Measurements from ENCODE around the gene PIWIL1. TPM values are rescaled to one million over a fixed set of nuclear protein-coding genes. Genes with fewer than 3 reads are reported as not detected.

The PIWIL1 gene
- total RNA-seq, 1 donor, result not detected

DNA sequence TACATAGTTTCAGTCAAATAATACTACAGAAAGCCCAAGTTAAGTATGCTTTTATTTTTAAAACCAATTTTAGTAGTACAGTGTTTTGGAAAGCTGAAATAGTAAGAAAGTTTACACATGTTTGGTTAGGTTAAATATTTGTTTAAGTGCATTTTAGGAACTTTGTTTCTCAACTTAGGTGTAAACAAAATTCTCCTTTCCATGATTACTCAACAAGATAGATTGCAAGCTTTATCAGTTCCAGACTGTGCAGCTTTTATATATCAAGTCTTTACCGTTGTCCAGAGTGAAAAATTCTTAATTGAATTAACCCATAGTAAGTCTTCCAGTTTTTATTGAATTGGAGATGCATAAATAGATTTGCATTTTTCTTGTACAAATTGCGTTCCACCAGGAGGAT, 45.1 kb downstream of the PIWIL1 start:
- no peak for DNase-seq (ENCODE audit: low read depth)
- H3K4me3 ChIP-seq (ENCODE audit: low read depth, low read length), result no peak overlapping the region
- TF ChIP-seq, protein P1, sequence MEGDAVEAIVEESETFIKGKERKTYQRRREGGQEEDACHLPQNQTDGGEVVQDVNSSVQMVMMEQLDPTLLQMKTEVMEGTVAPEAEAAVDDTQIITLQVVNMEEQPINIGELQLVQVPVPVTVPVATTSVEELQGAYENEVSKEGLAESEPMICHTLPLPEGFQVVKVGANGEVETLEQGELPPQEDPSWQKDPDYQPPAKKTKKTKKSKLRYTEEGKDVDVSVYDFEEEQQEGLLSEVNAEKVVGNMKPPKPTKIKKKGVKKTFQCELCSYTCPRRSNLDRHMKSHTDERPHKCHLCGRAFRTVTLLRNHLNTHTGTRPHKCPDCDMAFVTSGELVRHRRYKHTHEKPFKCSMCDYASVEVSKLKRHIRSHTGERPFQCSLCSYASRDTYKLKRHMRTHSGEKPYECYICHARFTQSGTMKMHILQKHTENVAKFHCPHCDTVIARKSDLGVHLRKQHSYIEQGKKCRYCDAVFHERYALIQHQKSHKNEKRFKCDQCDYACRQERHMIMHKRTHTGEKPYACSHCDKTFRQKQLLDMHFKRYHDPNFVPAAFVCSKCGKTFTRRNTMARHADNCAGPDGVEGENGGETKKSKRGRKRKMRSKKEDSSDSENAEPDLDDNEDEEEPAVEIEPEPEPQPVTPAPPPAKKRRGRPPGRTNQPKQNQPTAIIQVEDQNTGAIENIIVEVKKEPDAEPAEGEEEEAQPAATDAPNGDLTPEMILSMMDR (IDR thresholded peaks at IDR 0.05; ENCODE audit: insufficient read depth, low read depth, low read length), result no peak

DNA sequence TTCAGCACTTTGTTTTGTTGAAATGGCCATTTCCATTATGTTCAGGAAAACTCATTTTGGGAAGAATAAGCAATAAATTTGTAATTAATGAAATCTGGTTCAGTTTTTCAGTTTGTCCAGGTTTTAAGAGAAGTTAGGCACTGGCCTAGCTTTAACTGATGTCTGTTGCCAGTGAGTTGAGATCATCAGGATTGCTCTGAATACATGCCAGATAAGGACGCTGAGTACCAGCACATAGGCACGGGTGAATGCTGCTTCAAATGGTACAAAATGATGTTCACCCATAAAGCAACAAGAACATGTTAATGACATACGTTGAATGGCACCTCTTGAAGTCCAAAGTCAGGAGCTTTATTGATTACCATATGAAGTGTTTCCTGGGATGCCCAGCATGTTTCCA, 46.5 kb downstream of the PIWIL1 start:
- TF ChIP-seq, protein P1 (IDR thresholded peaks at IDR 0.05; ENCODE audit: insufficient read depth, low read depth, low read length), result no peak
- H3K4me3 ChIP-seq (ENCODE audit: low read depth, low read length), result no peak overlapping the region
- no peak for DNase-seq (ENCODE audit: low read depth)

DNA sequence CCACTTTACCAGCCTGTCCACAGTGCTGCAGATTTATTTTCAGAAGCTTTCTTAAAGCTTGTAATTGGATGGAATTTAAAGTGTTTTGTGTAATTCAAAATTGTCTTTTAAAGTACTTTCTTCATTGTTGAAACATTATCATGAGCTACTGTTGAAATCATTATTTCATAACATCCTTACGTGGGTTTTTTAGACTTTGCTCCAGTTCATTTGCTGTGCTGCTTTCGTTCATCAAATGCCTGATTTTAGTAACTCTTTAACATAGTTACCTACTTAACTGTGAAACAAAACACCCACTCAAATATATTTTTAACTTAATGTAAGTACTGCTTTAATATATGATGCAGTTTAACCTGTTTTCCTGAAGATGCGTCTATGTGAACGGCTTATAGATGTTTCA, 47.5 kb downstream of the PIWIL1 start:
- no peak overlapping the region for H3K4me3 ChIP-seq (ENCODE audit: low read depth, low read length)
- DNase-seq (ENCODE audit: low read depth), result no peak
- TF ChIP-seq, protein P1 (IDR thresholded peaks at IDR 0.05; ENCODE audit: insufficient read depth, low read depth, low read length), result no peak

DNA sequence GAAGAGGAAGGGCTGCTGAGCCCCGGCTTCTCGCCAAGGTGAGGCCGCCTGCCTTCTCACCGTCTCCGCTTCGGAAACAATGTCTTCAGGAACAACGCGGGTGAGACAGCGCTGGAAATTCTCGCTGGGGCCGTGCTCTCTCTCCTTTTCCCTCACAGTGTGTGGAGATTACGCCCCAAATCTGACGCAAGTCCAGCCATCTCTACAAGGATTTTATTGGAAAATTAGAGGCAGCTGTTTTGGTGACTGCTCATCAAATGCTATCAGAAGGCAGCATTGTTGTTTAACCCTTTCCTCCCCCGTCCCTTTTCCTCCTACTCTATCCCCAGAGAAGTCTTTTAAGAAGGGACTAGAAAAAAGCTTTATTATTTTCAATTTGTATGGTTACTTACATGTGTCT, 53.5 kb downstream of the PIWIL1 start:
- no peak for DNase-seq (ENCODE audit: low read depth)
- H3K4me3 ChIP-seq (ENCODE audit: low read depth, low read length), result no peak overlapping the region
- TF ChIP-seq, protein P1 (IDR thresholded peaks at IDR 0.05; ENCODE audit: insufficient read depth, low read depth, low read length), result no peak

DNA sequence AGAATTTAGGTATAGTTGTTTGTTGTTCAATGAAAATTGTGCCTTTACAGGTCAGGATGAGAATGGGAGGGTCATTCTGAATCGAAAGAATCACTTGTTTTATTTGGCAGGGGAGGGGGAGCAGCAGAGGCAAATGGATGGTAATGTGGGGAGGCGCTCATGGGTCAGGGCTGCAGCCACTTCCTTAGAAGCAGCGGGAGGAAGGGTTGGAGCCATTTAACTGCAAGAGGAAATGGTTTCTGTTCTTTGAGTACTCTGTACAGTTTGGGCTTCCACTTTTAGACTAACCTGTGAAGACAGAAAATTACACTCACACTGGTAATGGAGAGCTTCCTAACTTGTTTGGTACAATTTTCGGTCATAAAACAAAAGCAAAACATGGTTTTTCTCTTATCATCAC, 57.2 kb downstream of the PIWIL1 start:
- H3K4me3 ChIP-seq (ENCODE audit: low read depth, low read length), result no peak overlapping the region
- no peak for DNase-seq (ENCODE audit: low read depth)
- TF ChIP-seq, protein P1 (IDR thresholded peaks at IDR 0.05; ENCODE audit: insufficient read depth, low read depth, low read length), result no peak

DNA sequence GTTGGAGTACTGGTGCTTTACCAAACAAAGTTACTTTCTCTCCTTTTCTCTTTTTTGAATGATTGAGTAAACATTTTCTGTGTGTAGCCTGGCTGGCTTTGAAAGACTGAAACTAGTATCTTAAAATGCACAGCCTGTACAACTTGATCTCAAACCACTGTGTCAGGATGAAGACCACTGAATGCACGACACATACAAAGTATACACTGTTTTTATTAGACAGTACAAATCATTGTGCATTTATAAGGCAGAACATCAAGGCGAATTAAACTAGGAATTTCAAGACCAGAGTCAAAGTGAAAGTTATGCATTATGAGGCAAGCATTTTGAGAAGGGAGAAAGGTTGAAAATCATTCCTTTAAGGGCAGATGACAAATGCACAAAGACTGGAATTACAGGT, 59.0 kb downstream of the PIWIL1 start:
- no peak for DNase-seq (ENCODE audit: low read depth)
- TF ChIP-seq, protein P1 (IDR thresholded peaks at IDR 0.05; ENCODE audit: insufficient read depth, low read depth, low read length), result no peak
- no peak overlapping the region for H3K4me3 ChIP-seq (ENCODE audit: low read depth, low read length)

DNA sequence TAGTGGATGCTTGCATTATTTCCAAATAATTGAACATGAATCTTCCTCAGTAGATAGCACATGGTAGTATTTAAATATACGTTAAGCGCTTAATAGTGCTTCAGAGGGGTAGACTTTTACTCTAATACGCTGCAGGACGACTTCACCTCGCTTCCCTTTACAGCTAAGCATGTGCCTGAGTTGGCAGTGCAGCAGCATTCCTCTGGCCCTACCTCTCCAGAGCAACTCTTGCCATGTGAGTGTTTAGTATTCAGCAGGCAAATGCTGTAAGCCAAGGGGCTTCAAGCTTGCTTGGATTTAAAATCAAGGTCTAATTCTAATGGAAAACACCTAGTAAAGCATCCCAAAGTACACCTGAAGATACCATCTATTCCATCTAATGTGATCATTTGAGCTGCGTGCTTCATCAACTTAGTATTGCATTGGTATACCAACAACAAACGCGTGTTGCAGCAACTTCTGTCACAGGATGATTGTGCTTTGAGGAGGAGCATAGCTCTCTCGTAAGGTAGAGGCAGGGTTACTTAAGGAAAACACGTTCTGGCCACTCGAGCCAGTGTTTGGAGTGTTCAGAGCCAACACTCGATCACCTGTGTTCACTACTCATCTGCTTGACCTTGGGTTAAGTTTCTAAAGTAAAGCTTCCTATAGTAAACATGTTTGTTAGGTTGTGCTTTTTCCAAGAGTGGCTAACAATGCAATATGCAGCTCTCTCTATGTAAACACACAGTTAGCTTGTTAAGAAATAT, 60.6 kb downstream of the PIWIL1 start:
- TF ChIP-seq, protein P1 (IDR thresholded peaks at IDR 0.05; ENCODE audit: insufficient read depth, low read depth, low read length), result no peak
- no peak overlapping the region for H3K4me3 ChIP-seq (ENCODE audit: low read depth, low read length)
- no peak for DNase-seq (ENCODE audit: low read depth)
